HG03354 (cell line): Measurements from ENCODE around the gene PARP16.
A peak's percentile ranks its signal among the peaks of the same experiment; 100 is the strongest.

Experiments
- ATAC-seq: cut with Tn5 transposase; IDR thresholded peaks from one replicate; pipeline ENCODE4 v1.9.1; 2021; ENCODE audit warnings: mild to moderate bottlenecking; ENCODE audit not compliant: unreplicated experiment, poor library complexity, severe bottlenecking

PARP16 gene

GRCh38 chr15:65318870-65319356, 32.2 kb upstream of the PARP16 start:
- peak; percentile 68 for ATAC-seq

GRCh38 chr15:65312400-65312916, 25.8 kb upstream of the PARP16 start:
- no peak for ATAC-seq

DNA sequence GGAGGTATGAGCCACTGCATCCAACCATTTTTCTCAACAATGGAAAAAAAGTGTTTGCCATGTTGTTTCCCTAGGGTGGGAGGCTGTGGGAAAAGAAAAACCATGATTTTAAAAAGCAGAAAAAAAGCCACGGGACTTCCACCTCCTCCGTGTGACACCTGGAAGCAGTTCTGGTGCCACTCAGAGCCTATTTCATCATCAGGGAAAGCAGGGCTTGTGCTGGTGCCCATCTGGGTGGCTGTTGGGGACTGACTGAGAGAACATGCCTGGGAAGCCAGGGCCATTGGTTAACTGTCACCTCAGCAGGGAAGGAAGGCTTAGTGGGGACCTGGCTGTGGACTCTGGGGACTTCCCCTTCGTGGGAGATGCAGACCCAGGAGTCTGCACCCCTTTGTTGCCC, 25.1 kb upstream of the PARP16 start:
- no peak for ATAC-seq

GRCh38 chr15:65310431-65311137, 23.9 kb upstream of the PARP16 start:
- ATAC-seq, result no peak

GRCh38 chr15:65309882-65310418, 23.3 kb upstream of the PARP16 start:
- no peak for ATAC-seq

DNA sequence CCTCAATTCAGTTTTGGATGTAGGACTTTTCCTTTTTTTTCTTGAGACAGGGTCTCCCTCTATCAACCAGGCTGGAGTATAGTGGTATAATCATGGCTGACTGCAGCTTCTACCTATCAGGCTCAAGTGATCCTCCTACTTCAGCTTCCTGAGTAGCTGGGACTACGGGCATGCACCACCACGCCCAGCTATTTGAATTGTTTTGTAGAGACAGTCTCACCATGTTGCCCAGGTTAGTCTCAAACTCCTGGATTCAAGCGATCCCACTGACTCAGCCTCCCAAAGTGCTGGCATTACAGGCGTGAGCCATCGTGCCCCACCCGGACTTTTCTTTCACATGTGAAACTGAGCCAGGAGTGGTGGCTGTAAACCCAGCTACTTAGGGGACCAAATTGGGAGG, 21.3 kb upstream of the PARP16 start:
- ATAC-seq, result no peak

DNA sequence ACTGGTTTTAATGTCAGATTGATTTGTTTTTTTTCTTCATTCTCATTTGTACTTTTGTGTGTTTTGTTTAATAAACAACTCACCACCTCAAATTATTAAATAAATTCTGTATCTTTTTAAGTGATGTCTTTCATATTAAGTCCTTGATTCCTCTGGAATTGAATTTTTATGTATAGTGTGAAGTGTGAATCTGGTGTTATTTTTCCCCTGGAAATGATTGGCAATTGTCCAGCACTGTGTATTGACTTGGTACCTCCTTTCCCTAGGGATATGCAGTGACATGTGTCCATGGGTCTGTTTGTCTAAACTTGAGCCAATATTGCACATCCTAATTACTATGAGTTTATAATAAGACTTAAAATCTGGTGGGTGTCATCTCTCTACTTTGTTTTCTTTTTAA, 19.9 kb upstream of the PARP16 start:
- ATAC-seq, result no peak

DNA sequence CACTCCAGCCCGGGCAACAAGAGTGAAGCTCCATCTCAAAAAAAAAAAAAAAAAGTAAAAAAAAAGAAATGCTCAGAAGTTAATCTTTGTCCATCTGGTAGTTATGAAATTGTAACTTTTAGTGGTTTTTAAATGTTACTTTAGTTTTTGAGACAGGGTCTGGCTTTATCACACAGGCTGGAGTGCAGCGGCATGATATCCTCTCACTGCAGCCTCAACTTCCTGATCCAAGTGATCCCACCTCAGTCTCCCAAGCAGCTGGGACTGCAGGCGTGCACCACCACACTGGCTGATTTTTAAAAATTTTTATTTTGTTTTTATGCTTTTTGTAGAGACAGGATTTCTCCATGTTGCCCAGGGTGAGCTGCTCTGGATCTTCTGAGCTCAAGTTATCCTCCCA, 19.1 kb upstream of the PARP16 start:
- no peak for ATAC-seq

DNA sequence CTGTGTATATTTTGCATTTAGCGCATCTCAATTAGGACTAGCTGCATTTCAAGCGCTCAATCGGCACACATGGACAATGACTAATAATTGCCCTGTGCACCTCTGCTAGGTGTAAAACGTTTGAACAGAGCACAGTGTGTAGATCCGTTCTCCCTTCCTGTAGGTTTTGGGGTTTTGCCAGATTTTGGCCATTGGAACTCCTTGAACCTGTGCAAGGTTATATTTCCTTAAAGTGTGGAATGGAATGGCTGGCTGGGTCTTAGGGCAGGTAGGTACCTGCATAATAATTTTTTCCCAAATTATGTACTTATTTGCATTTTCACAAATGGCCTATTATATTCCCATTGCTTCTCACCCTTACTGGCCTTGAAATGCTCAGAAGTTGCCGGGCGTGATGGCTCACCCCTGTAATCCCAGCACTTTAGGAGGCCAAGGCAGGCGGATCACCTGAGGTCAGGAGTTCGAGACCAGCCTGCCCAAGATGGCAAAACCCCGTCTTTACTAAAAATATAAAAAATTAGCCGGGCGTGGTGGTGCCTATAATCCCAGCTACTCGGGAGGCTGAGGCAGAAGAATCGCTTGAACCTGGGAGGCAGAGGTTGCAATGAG, 18.6 kb upstream of the PARP16 start:
- no peak for ATAC-seq

DNA sequence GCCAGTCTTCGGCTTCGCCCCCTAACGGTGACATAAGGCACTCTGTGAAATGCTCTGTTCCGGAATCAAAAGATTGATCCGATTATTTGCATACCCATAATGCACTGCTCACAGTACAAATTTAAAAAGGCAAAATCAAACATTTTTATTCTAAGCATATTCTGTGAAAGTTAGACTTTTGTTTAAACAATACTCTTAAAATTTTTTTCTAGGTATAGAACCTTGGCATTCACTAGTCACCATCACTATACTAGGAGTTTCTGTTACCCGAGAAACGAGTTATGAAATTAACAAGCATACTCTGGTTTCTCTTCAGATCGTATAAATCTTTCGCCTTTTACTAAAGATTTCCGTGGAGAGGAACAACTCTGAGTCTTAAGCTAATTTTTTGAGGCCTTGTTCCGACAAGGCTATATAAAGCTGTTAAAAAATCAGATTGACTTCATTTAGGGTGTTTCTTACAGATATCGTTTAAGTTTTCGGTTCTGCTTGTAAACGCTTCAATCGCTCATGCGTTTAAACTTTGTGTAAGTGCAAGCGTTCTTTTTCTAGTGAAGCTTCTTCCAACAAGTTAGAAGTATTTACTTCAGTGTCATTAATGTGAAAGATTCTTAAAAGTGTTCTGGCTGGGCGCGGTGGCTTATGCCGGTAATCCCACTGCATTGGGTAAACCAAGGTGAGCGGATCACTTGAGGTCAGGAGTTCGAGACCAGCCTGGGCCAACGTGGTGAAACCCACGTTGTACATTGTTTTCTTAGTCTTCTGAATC, 17.9 kb upstream of the PARP16 start, which contains the start of gene RNU5B-1:
TSS of gene RNU5B-1 (plus strand) at position 297 of the 769 bp plus-strand sequence.
- peak; percentile 73 for ATAC-seq

DNA sequence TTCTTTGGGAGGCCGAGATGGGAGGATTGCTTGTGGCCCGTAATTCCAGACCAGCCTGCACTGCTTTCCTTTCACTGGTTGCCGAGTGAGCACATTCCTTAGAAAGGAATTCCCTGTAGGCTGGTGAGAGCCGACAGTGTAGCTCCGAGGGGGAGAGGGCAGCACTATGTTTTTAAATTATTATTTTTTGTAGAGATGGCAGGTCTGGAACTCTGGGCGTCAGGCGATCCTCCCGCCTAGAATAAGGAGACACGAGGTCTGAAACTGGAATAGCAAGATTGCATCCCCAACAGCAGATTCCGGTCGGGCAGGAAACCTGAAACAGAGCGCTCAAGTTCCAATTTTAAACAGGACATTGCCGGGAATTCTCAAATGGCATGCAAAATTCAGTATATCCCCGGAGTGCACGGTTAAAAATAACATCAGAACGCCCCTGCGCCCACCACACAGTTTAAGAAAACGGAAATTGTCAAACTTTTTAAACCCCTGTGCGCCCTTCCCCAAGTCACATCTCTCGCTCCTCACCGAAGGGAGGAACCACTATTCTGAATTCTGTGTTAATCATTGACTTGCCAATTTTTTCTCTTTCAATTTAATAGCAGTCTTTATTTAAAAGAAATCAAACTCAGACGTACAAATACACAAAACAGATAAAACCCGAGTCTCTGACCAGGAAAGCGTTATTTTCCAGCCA, 17.2 kb upstream of the PARP16 start:
- peak; percentile 11 for ATAC-seq

- ATAC-seq, result no peak
Observed at GRCh38 chr15:65302061-65302460, 15.4 kb upstream of the PARP16 start.

DNA sequence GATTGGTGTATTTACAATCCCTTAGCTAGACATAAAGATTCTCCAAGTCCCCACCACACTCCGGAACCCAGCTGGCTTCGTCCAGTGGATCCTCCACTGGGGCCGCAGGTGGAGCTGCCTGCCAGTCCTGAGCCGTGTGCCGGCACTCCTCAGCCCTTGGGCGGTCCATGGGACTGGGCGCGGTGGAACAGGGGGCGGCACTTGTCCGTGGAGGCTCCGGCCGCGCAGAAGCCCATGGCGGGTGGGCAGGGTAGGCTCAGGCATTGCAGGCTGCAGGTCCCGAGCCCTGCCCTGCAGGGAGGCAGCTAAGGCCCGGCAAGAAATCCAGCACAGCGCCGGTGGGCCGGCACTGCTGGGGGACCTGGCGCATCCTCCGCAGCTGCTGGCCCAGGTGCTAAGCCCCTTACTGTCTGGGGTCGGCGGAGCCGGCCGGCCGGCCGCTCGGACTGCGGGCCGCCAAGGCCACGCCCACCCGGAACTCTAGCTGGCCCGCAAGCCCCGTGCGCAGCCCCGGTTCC, 14.3 kb upstream of the PARP16 start:
- no peak for ATAC-seq

- no peak for ATAC-seq
Observed at GRCh38 chr15:65298731-65299130, 12.0 kb upstream of the PARP16 start.

- ATAC-seq, result no peak
Observed at GRCh38 chr15:65292938-65293518, 6.3 kb upstream of the PARP16 start.

DNA sequence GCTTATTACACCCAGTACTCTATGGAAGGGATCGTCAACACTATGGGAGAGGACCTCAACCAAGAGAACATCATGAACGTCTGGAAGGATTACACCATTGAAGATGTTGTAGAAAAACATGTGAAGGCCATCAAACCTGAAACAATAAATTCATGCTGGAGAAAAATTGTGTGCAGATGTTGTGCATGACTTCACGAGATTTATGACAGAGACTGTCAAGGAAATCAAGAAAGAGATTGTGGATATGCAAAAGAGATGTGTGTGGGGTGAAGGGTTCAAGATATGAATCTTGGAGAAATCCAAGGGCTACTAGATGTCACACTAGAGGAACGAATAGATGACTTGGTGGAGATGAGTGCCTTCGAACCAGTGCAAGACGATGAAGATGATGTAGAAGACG, 3.5 kb upstream of the PARP16 start:
- ATAC-seq, result no peak

- no peak for ATAC-seq
Observed at GRCh38 chr15:65289261-65289854, 2.7 kb upstream of the PARP16 start.

DNA sequence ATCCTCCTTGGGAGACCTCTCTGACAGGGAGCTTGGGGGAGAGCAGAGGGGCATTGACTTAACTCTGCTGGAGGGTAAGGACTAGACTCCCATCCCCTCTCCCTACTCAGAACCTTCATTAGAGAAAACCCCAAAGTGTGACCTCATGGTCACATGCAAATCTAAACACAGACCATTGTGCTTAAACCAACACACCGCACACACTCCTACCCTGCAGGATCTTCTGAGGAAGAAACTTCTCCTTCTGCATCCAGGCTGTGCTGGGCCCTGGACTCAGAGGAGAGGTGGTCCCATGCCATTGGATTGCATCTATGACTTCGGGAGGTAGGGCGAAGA, 805 bp upstream of the PARP16 start:
- no peak for ATAC-seq
